ENCODE results near the gene PPP1R3G.

PPP1R3G gene

GRCh38 chr6:5107341-5107740 lies 22.2 kb downstream of the PPP1R3G start:
- no peak overlapping the region for H4K91ac ChIP-seq (ENCODE audit: low read depth, low read length, poor library complexity)
- no peak overlapping the region for H2BK12ac ChIP-seq (ENCODE audit: low read length)
- no peaks in the 10 kb centered on the region for H3K79me1 ChIP-seq (ENCODE audit: low read depth, low read length)
- no peak overlapping the region for H2BK15ac ChIP-seq (ENCODE audit: low read length)
- no peak overlapping the region for H3K4me3 ChIP-seq (ENCODE audit: low read length in 2 of 2)
- no peak overlapping the region for H3K9ac ChIP-seq (ENCODE audit: low read depth, low read length, poor library complexity)
- H3K4me2 ChIP-seq (ENCODE audit: insufficient read depth, low read length, poor library complexity, severe bottlenecking), result no peak overlapping the region
- no CpG with 5 or more reads among the region's 10 CpGs for WGBS, 2 donors (ENCODE audit: extremely low coverage in 2 of 2, insufficient read length in 2 of 2, insufficient replicate concordance in 1 of 2)
- no peak overlapping the region for H4K8ac ChIP-seq (ENCODE audit: low read depth, low read length)
- no peak overlapping the region for H3K23ac ChIP-seq (ENCODE audit: low read depth, low read length, poor library complexity)
- no peak overlapping the region for H3K4ac ChIP-seq (ENCODE audit: low read length)
- H3K27me3 ChIP-seq (ENCODE audit: control insufficient read depth in 3 of 3, insufficient read depth in 3 of 3, low read depth in 1 of 3, low read length in 3 of 3), result no peaks in the 10 kb centered on the region
- no peak overlapping the region for H2AK5ac ChIP-seq (ENCODE audit: low read depth, low read length)
- H3K14ac ChIP-seq (ENCODE audit: low read length), result no peak overlapping the region
- H3K36me3 ChIP-seq (replicated peaks in 1 of 2; ENCODE audit: control insufficient read depth in 2 of 2, insufficient read depth in 2 of 2, low read length in 2 of 2), result peaks cover 2 to 18% of the 10 kb centered on the region in 2 donors
- peaks cover 0 to 4% of the 10 kb centered on the region in 2 donors for H3K4me1 ChIP-seq (ENCODE audit: control insufficient read depth in 2 of 2, insufficient read depth in 1 of 2, low read depth in 1 of 2, low read length in 2 of 2)
- DNase-seq (ENCODE audit: low spot score), result no peak
- no peak overlapping the region for H2BK120ac ChIP-seq (ENCODE audit: low read depth, low read length)
- no peak overlapping the region for H3K27ac ChIP-seq (replicated peaks; ENCODE audit: low read length)
- no peak overlapping the region for H2AFZ ChIP-seq (ENCODE audit: low read length)
- no peaks in the 10 kb centered on the region for H3K9me3 ChIP-seq (replicated peaks in 1 of 2; ENCODE audit: control insufficient read depth in 2 of 2, insufficient read depth in 1 of 2, low read depth in 1 of 2, low read length in 2 of 2)
- no peak overlapping the region for H2BK5ac ChIP-seq (ENCODE audit: low read length)
- peak overlapping the region; percentile 39 for H3K18ac ChIP-seq (ENCODE audit: low read length)

GRCh38 chr6:5108068-5108467 lies 22.9 kb downstream of the PPP1R3G start:
- no peak overlapping the region for H3K4me2 ChIP-seq (ENCODE audit: insufficient read depth, low read length, poor library complexity, severe bottlenecking)
- WGBS, 2 donors (ENCODE audit: extremely low coverage in 2 of 2, insufficient read length in 2 of 2, insufficient replicate concordance in 1 of 2), result no CpG with 5 or more reads among the region's 9 CpGs

GRCh38 chr6:5108536-5109150 lies 23.5 kb downstream of the PPP1R3G start:
- Histone ChIP-seq H3K18ac (ENCODE audit: low read length) (no peak overlapping the region), H3K27ac (replicated peaks; ENCODE audit: low read length) (no peak overlapping the region), H3K4me2 (ENCODE audit: insufficient read depth, low read length, poor library complexity, severe bottlenecking) (no peak overlapping the region), H3K36me3 (replicated peaks in 1 of 2; ENCODE audit: control insufficient read depth in 2 of 2, insufficient read depth in 2 of 2, low read length in 2 of 2) (peaks cover 2 to 18% of the 10 kb centered on the region in 2 donors), H3K27me3 (ENCODE audit: control insufficient read depth in 3 of 3, insufficient read depth in 3 of 3, low read depth in 1 of 3, low read length in 3 of 3) (no peaks in the 10 kb centered on the region), H2BK120ac (ENCODE audit: low read depth, low read length) (no peak overlapping the region), H2BK15ac (ENCODE audit: low read length) (no peak overlapping the region), H3K23ac (ENCODE audit: low read depth, low read length, poor library complexity) (no peak overlapping the region), H3K4me3 (ENCODE audit: low read length in 2 of 2) (no peak overlapping the region), H3K9me3 (replicated peaks in 1 of 2; ENCODE audit: control insufficient read depth in 2 of 2, insufficient read depth in 1 of 2, low read depth in 1 of 2, low read length in 2 of 2) (no peaks in the 10 kb centered on the region), H2AK5ac (ENCODE audit: low read depth, low read length) (no peak overlapping the region), H3K9ac (ENCODE audit: low read depth, low read length, poor library complexity) (no peak overlapping the region), H3K4ac (ENCODE audit: low read length) (no peak overlapping the region), H3K4me1 (ENCODE audit: control insufficient read depth in 2 of 2, insufficient read depth in 1 of 2, low read depth in 1 of 2, low read length in 2 of 2) (peaks cover 0 to 4% of the 10 kb centered on the region in 2 donors), H4K91ac (ENCODE audit: low read depth, low read length, poor library complexity) (no peak overlapping the region), H3K79me1 (ENCODE audit: low read depth, low read length) (no peaks in the 10 kb centered on the region), H2BK5ac (ENCODE audit: low read length) (no peak overlapping the region), H2AFZ (ENCODE audit: low read length) (no peak overlapping the region), H4K8ac (ENCODE audit: low read depth, low read length) (no peak overlapping the region), H2BK12ac (ENCODE audit: low read length) (no peak overlapping the region), H3K14ac (ENCODE audit: low read length) (no peak overlapping the region)
- DNase-seq (ENCODE audit: low spot score), result no peak
- no CpG with 5 or more reads among the region's 6 CpGs for WGBS, 2 donors (ENCODE audit: extremely low coverage in 2 of 2, insufficient read length in 2 of 2, insufficient replicate concordance in 1 of 2)

More at GRCh38 chr6:5108068-5108467, 22.9 kb downstream of the PPP1R3G start:
- H4K8ac ChIP-seq (ENCODE audit: low read depth, low read length), result no peak overlapping the region
- H2AK5ac ChIP-seq (ENCODE audit: low read depth, low read length), result no peak overlapping the region
- no peak overlapping the region for H4K91ac ChIP-seq (ENCODE audit: low read depth, low read length, poor library complexity)
- peaks cover 0 to 4% of the 10 kb centered on the region in 2 donors for H3K4me1 ChIP-seq (ENCODE audit: control insufficient read depth in 2 of 2, insufficient read depth in 1 of 2, low read depth in 1 of 2, low read length in 2 of 2)
- H3K4ac ChIP-seq (ENCODE audit: low read length), result no peak overlapping the region
- no peak overlapping the region for H2BK12ac ChIP-seq (ENCODE audit: low read length)
- peaks cover 2 to 18% of the 10 kb centered on the region in 2 donors for H3K36me3 ChIP-seq (replicated peaks in 1 of 2; ENCODE audit: control insufficient read depth in 2 of 2, insufficient read depth in 2 of 2, low read length in 2 of 2)
- H3K9ac ChIP-seq (ENCODE audit: low read depth, low read length, poor library complexity), result no peak overlapping the region
- H3K27ac ChIP-seq (replicated peaks; ENCODE audit: low read length), result no peak overlapping the region
- no peak overlapping the region for H2AFZ ChIP-seq (ENCODE audit: low read length)
- H3K4me3 ChIP-seq (ENCODE audit: low read length in 2 of 2), result no peak overlapping the region
- no peak overlapping the region for H2BK15ac ChIP-seq (ENCODE audit: low read length)
- no peak overlapping the region for H2BK5ac ChIP-seq (ENCODE audit: low read length)
- H2BK120ac ChIP-seq (ENCODE audit: low read depth, low read length), result no peak overlapping the region
- no peak overlapping the region for H3K14ac ChIP-seq (ENCODE audit: low read length)
- H3K9me3 ChIP-seq (replicated peaks in 1 of 2; ENCODE audit: control insufficient read depth in 2 of 2, insufficient read depth in 1 of 2, low read depth in 1 of 2, low read length in 2 of 2), result no peaks in the 10 kb centered on the region
- DNase-seq (ENCODE audit: low spot score), result no peak
- no peak overlapping the region for H3K23ac ChIP-seq (ENCODE audit: low read depth, low read length, poor library complexity)
- no peak overlapping the region for H3K18ac ChIP-seq (ENCODE audit: low read length)
- H3K79me1 ChIP-seq (ENCODE audit: low read depth, low read length), result no peaks in the 10 kb centered on the region
- no peaks in the 10 kb centered on the region for H3K27me3 ChIP-seq (ENCODE audit: control insufficient read depth in 3 of 3, insufficient read depth in 3 of 3, low read depth in 1 of 3, low read length in 3 of 3)

- Histone ChIP-seq H3K27me3 (ENCODE audit: control insufficient read depth in 3 of 3, insufficient read depth in 3 of 3, low read depth in 1 of 3, low read length in 3 of 3) (no peaks in the 10 kb centered on the region), H3K4me3 (ENCODE audit: low read length in 2 of 2) (no peak overlapping the region), H3K14ac (ENCODE audit: low read length) (no peak overlapping the region), H3K18ac (ENCODE audit: low read length) (no peak overlapping the region), H2AK5ac (ENCODE audit: low read depth, low read length) (no peak overlapping the region), H2BK120ac (ENCODE audit: low read depth, low read length) (no peak overlapping the region), H4K91ac (ENCODE audit: low read depth, low read length, poor library complexity) (no peak overlapping the region), H3K4me2 (ENCODE audit: insufficient read depth, low read length, poor library complexity, severe bottlenecking) (no peak overlapping the region), H3K36me3 (replicated peaks in 1 of 2; ENCODE audit: control insufficient read depth in 2 of 2, insufficient read depth in 2 of 2, low read length in 2 of 2) (peaks cover 2 to 18% of the 10 kb centered on the region in 2 donors), H3K9ac (ENCODE audit: low read depth, low read length, poor library complexity) (no peak overlapping the region), H2AFZ (ENCODE audit: low read length) (no peak overlapping the region), H2BK15ac (ENCODE audit: low read length) (no peak overlapping the region), H3K79me1 (ENCODE audit: low read depth, low read length) (no peaks in the 10 kb centered on the region), H4K8ac (ENCODE audit: low read depth, low read length) (no peak overlapping the region), H2BK5ac (ENCODE audit: low read length) (no peak overlapping the region), H3K27ac (replicated peaks; ENCODE audit: low read length) (no peak overlapping the region), H3K9me3 (replicated peaks in 1 of 2; ENCODE audit: control insufficient read depth in 2 of 2, insufficient read depth in 1 of 2, low read depth in 1 of 2, low read length in 2 of 2) (no peaks in the 10 kb centered on the region), H3K23ac (ENCODE audit: low read depth, low read length, poor library complexity) (no peak overlapping the region), H3K4ac (ENCODE audit: low read length) (no peak overlapping the region), H2BK12ac (ENCODE audit: low read length) (no peak overlapping the region), H3K4me1 (ENCODE audit: control insufficient read depth in 2 of 2, insufficient read depth in 1 of 2, low read depth in 1 of 2, low read length in 2 of 2) (peaks cover 0 to 4% of the 10 kb centered on the region in 2 donors)
- WGBS, 2 donors (ENCODE audit: extremely low coverage in 2 of 2, insufficient read length in 2 of 2, insufficient replicate concordance in 1 of 2), result no CpG with 5 or more reads among the region's 10 CpGs
- DNase-seq (ENCODE audit: low spot score), result no peak
These were observed 24.3 kb downstream of the PPP1R3G start for GRCh38 chr6:5109436-5109835.

All from neuronal stem cell (in vitro differentiated cells).